Retinal pigment epithelial cell (primary cell): ENCODE results near the gene PLEKHM3.

Experiments used
- DNase-seq: peaks from one replicate; pipeline ENCODE4 v3.0.0-alpha.2; 2010; ENCODE audit warnings: low read depth
- H3K4me3 ChIP-seq: 2 replicates; pipeline ENCODE4 v1.5.1; 2011; ENCODE audit warnings: mild to moderate bottlenecking, low read length, control low read depth, moderate library complexity
- TF ChIP-seq, protein P1 (sequence below): conservative IDR thresholded peaks from 2 replicates; pipeline ENCODE4 v1.5.1; 2011; ENCODE audit warnings: low read depth, low read length, control low read depth, inconsistent platforms

PLEKHM3 gene

DNA sequence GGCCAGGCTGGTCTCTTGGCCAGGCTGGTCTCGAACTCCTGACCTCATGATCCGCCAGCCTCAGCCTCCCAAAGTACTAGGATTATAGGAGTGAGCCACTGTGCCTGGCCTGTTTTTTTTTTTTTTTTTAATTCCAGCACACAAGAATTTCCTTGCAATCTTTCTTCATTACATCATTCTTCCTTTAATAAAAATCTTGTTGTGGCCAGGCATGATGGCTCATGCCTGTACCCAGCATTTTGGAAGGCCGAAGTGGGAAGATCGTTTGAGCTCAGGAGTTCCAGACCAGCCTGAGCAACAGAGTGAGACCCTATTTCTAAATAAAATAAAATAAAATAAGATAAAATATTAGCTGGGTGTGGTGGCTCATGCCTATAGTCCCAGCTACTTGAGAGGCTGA lies 21.4 kb upstream of the PLEKHM3 start:
- TF ChIP-seq, protein P1, sequence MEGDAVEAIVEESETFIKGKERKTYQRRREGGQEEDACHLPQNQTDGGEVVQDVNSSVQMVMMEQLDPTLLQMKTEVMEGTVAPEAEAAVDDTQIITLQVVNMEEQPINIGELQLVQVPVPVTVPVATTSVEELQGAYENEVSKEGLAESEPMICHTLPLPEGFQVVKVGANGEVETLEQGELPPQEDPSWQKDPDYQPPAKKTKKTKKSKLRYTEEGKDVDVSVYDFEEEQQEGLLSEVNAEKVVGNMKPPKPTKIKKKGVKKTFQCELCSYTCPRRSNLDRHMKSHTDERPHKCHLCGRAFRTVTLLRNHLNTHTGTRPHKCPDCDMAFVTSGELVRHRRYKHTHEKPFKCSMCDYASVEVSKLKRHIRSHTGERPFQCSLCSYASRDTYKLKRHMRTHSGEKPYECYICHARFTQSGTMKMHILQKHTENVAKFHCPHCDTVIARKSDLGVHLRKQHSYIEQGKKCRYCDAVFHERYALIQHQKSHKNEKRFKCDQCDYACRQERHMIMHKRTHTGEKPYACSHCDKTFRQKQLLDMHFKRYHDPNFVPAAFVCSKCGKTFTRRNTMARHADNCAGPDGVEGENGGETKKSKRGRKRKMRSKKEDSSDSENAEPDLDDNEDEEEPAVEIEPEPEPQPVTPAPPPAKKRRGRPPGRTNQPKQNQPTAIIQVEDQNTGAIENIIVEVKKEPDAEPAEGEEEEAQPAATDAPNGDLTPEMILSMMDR: no peak
- no peak overlapping the region for H3K4me3 ChIP-seq
- no peak for DNase-seq

DNA sequence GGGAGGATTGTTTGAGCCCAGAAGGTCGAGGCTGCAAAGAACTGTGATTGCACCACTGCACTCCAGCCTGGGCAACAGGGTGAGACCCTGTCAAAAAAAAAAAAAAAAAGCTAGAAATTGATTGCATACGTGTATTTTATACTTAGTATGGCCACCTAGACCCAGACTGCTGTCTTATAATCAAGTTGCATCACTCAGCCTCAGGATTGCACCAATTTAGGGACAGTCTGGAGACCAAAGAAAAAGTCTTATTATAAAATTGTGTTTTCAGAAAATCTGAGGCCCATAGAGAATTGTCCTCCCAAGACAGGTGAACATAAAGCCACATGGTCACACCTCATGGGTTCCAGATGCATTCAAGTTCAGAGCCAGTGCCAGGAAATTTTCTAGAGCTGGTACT lies 17.1 kb upstream of the PLEKHM3 start:
- TF ChIP-seq, protein P1: no peak
- no peak for DNase-seq
- no peak overlapping the region for H3K4me3 ChIP-seq

DNA sequence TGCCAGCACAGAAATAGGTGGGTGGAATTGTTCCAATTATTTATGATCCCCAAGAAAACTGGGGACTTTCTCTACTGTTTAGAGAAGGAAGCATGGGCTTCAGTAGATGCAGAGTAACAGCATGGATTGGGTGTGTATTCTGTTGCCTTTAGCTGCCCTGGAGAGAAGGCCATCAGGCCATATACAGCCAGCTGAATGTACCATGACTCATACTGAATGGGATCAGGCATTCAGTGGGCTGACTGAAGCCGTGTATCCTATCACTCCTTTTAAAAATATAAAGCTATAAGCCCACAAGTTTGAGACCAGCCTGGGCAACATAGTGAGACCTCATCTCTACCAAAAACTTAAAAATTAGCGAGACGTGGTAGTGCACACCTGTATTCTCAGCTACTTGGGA lies 16.7 kb upstream of the PLEKHM3 start:
- no peak for DNase-seq
- H3K4me3 ChIP-seq: no peak overlapping the region
- TF ChIP-seq, protein P1: no peak

DNA sequence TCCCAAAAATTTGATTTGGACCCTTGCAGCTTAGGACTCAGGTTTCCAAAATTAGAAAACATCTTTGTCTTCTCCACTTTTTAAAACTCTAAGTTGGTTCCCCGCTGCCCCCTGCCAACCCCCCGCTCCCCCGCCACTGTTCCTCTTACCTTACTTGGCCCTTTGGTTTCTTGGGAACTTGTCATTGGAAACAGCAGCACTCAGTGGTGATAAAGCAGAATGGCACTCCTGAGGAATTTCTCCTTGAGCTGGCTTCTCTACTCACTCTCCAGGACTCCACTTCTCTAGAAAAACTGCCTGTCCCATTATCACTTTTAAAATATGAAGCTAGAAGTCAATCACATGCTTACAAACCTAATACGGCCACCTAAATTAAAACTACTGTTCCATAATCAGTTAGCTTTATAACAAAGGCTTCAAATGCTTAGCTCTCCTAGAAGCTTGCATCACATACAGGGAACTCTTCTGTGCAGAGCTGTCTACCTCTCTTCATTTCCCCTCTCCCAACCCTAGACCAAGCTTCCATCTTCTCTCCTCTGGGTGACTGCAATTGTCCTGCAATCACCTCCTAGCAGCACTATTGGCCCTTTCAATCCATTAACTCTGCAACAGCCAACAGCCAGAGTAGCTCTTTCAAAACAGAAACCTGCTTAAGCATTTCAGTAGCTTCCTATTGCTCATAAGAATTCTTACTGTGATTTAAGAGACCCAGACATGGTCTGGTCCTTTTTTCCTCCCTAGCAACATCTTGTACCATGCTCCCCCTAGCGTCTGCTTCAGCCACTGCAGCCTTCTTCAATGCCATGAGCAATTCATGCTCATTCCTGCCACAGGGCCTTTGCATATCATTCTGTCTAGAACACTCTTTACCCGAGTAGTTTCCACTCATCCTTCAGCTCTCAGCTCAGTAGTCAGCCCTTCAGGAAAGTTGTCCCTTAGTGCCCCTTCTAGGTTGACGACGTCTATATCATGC lies 15.2 kb upstream of the PLEKHM3 start:
- TF ChIP-seq, protein P1: peak; percentile 88
- no peak overlapping the region for H3K4me3 ChIP-seq
- DNase-seq: no peak

DNA sequence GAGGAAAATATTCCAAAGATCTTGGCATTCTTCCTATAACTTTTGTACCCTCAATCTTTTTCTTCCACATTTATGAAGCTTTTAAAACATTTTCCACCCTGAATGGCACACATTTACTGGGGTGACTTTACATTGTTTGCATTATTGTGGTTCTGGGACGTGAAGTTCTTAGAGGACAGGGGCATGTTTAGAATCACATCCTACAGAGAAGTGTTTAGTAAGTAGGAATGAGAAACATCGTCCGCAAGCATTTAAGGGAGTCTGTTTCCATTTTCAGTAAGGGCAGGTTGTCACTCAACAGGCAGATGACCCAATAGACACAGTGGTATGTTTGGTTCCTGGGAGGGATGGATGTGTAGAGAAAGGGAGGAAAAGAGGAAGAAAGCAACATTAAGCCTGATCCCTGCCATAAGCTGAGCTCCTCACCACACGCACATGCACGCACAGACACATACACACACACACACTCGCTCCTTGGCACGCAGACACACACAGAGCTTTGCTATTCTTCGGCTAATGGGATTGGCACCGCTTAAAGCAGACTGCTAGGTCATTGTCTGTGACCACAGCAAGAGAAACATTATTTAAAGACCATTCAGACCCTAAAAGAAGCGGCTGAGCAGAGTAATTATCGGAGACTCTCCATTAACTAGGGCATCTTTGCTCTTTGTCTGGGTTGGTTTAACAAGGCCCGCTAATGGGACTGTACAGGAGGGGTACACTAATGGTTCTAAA lies 14.2 kb upstream of the PLEKHM3 start:
- H3K4me3 ChIP-seq: no peak overlapping the region
- TF ChIP-seq, protein P1: no peak
- no peak for DNase-seq

DNA sequence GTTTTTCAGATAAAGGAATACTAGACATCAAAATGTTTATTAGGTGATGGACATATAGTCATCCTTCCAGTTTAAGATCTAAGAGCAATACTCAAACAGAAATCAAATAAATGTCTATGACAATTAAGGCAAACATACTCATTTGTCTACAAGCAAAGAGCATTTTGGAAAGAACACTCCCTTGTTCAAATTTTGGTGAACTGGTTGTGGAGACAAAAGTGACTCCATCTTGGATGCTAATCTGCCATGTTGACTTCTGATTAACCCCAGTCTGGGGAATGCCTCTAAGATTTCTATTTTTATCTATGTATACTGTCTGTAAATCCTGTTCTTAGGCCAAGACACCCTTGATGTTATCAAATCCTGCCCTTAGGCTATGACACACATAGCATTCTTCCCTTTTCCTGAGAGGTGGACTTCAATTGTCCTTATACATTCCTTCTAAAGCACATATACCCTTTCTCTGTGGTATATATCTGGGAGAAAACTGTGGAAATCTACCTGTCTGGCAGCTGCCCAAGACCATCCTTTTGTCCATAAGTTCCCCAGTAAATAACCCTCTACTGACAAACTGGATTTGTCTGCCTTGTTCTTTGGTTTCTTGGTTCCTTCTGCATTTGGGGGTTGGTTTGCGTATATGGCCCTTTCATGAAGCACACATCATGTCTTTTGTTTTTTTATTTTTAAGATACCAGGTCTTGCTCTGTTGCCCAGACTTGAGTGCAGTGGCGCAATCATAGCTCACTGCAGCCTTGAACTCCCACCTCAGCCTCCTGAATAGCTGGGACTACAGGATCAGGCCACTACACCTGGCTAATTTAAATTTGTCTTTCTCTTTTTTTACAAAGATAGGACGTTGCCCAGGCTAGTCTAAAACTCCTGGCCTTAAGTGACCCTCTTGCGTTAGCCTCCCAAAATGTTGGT lies 12.5 kb upstream of the PLEKHM3 start:
- no peak overlapping the region for H3K4me3 ChIP-seq
- TF ChIP-seq, protein P1: no peak
- no peak for DNase-seq
